GM12801 (cell line): Measurements from ENCODE around the gene REEP3.

Experiments used
- CTCF ChIP-seq: IDR thresholded peaks from one replicate; pipeline ENCODE4 v1.5.1; 2011; ENCODE audit warnings: control low read depth; ENCODE audit not compliant: insufficient read length; ENCODE audit errors: extremely low read depth

REEP3 gene

GRCh38 chr10:63527401-63527800, 6.2 kb downstream of the REEP3 start:
- no peak for TF ChIP-seq CTCF

- TF ChIP-seq CTCF: no peak
Measured at GRCh38 chr10:63528084-63528744, 7.0 kb downstream of the REEP3 start.

GRCh38 chr10:63530409-63530808, 9.2 kb downstream of the REEP3 start:
- TF ChIP-seq CTCF: no peak

GRCh38 chr10:63534723-63535122, 13.5 kb downstream of the REEP3 start:
- no peak for TF ChIP-seq CTCF

GRCh38 chr10:63536698-63537097, 15.5 kb downstream of the REEP3 start:
- no peak for TF ChIP-seq CTCF

- no peak for TF ChIP-seq CTCF
Measured at GRCh38 chr10:63537536-63537935, 16.3 kb downstream of the REEP3 start.

- TF ChIP-seq CTCF: no peak
Measured at GRCh38 chr10:63539377-63539776, 18.2 kb downstream of the REEP3 start.
